GM19193 (cell line): ENCODE results near the gene GOLIM4.

Experiments used
- POLR2A ChIP-seq: IDR thresholded peaks from 4 replicates; pipeline ENCODE4 v1.6.1; 2011; ENCODE audit not compliant: insufficient read depth, insufficient read length; ENCODE audit errors: extremely low read depth

The GOLIM4 gene

DNA sequence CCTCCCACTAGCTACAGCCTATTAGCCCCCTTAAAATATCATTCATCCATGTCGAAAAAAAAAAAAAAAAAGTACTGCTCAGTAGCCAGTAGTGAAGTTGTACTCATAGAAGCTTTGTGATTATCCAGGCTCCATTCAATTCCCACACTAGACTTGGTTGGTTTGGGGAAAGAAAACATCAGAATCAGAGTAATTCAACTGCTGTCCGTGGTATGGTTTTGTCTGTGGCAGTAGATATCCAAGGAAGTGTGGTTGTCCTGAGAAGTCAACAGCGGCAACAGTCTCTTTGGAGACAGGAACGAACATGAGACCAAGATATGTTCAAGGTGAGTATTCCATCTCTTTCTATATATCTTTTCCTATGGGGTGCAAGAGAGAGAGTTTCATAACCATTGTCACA is 99.2 kb downstream of the GOLIM4 start:
- no peak for TF ChIP-seq POLR2A

DNA sequence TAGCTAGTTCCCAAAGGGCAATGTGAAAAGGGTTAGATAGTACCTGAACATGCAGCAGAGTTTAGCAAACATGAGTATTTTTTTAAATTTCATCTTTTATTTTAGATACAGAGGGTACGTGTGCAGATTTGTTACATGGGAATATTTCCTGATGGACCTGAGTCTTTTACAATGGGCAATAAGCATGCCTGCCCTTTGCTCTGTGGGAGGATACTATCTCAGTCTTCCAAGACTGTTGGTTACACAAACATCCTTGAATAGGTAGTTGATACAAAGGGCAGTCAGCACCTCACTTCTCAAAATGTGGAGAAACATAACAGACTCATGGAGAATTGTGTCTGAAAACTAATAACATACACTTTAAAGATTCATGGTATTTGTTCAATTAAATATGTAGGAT is 103.3 kb downstream of the GOLIM4 start:
- TF ChIP-seq POLR2A: no peak

DNA sequence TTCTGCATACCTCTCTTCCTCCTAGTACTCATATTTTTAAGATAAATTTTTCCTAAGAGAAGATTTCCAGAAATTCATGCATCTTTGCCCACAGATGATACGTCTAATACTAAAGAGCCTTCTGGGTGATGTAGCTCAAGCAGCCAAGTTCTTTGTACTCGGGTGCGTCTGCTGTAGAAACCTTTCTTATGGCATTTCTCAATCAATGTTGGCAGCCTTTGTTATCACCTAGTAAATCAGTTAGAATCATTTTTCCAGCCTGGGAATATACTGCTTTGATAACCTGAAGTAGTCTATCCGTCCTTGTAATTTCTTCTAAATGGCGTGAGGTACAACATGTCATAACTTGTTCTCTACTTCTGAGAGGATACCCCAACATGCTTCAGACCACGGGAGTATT is 104.5 kb downstream of the GOLIM4 start:
- TF ChIP-seq POLR2A: no peak

DNA sequence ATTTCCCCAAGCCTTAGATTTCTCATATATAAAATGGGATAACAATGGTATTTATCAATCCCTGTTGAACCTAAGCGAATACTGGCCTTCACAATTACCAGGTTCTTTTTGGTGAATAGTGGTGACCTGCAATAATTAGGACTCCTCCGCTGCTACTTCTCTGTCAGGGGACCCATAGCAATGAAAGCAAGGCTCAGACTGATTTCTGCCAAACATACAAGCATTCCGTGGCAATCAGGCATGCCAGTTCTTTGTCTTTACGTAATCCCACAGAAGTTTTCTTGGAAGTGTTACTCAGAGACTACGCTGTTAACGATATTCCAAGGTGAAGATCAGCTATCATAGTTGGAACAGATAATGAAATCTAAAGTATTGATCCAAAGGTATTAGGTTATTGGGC is 105.7 kb downstream of the GOLIM4 start:
- TF ChIP-seq POLR2A: no peak

DNA sequence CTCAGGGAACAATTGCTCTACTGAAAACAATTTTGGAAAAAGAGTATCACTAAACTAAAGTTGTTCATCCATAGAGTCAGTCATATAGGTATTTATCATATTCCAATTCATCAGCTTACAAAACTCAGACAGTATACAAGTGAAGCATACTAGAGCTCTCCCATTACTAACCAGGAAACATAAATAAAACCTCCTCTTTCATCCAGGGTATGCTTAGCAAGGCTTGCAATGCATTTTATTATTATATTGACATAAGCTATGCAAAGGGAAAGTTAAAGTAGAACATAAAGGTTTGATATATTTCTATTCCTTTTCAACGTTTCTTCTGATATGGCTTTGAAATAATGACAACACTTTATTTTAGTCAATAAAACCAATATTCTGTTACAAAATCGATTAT is 106.7 kb downstream of the GOLIM4 start:
- no peak for TF ChIP-seq POLR2A

DNA sequence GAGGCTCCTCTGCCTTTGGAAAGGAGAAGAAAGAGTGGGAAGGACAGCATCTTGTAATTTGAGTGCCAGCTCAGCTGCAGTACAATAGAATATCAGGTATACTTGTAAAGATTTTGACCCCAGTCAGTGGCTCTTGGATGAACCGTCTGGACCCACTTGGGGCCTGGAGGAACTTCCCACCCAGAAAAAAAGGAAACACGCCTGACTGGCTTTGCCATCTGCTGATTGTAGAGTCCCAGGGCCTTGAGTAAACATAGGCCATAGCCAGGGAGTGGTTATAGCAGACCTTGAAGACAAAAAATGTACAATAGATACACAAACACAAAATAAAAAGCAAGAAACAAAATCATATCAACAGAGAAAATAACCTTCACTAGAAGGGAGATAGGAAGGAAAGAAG is 112.1 kb downstream of the GOLIM4 start:
- no peak for TF ChIP-seq POLR2A

DNA sequence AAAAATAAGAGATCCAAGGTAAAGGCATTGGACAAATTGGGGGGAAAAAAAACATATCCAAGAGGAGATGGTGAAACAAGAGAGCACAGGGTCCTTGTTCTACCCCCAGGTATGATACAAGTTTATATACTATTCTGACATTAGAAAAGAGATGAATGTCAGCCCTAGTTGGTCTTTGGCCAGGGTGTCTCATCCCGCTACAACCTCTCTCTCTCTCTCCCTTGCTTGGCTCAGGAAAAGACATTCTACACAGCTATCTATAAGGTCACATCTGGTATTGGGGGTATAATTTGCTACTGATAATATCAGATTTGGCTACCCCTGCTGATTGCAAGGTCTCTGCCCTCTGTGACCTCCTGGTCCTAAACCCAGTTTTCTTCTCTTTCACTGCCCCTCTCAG is 117.2 kb downstream of the GOLIM4 start:
- no peak for TF ChIP-seq POLR2A

DNA sequence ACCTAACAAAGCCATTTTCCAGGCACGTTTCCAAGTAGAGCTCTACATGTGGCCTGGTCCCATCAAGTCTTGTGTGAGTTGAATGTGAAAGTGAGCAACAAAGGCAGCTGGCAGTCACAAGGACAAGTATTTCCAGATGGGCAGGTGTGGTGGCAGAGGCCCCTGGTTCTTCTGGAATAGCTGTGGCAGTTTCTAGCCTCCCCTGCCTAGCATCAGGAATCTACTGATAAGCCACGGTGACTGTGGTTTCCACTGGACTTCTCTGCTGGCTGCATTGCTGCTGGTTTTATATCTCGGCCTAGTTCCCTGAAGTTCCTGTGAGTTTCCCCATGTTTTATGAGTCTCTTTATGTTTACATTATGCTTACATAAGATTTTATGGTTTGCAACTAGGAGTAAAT is 117.7 kb downstream of the GOLIM4 start:
- no peak for TF ChIP-seq POLR2A

DNA sequence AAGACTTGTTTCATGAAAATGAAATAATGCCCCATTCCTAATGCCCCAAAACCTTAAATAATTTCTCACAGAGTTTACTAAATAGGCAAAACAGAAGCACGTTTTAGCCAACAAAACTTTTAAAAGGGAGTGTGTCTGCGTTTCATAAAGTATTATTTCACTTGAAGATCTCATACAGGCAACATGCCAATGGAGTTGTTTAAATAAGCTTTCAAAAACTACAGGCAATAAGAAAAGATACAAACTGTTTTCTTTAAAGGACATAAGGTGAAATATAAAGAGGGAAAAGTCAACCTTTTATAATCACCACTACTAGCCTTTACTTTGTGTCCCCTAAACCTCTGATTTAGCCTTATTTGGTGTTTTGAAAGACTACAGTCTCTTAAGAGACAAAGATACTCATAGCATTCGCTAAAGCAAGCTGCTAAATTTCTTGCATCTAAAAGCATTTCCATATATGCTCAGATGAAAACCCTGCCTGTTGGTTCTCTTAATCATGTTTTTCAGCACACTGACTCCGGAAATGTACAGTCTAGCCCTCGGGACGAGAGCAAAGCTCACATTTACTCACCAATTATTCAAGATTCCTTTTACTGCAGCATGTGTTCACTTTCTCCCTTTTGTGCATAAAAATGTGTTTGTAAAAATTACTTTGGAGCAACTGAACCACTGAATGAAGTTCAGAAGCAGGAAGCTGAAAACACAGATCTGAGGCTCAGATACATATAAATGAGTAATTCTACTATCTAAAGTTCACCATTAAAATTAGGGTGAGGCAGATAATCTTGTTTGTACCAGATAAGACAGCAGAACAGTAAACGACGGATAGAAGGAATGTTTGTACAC is 119.0 kb downstream of the GOLIM4 start:
- TF ChIP-seq POLR2A: no peak

DNA sequence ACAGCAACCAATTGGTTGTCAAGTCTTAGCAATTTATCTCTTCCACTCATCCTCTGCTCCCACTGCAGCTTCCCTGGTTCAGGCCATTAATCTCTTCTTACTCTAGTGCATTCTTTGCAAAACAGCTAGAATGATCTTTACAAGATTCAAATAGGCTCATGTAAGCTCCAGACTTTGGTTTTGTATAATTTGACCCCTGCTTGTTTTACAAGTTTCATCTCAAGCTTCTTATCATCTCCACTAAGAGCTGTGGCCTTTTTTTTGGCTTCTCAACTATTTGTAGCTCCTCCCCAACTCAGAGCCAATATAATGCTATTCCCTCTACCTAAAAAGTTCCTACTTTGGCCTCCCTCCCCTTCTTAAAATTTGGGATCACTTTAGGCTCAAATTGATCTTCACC is 121.8 kb downstream of the GOLIM4 start:
- TF ChIP-seq POLR2A: no peak

DNA sequence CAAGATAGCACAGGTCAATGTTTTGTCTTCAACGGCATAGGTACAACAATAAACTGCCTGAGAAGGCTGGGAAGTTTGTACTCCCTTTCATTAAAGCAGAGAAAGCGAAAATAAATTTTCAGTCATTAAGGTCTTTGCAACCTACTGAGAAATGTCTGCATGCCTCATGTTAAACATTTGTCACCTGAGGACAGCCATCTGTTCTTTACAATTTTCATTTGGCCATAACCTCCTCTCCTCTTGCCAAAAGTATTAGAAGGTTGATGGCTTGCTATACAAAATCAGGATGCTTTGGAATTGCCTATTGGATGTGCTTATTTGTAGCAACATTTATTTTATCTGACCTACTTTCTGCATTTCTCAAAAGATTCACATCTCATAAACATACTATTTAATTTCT is 122.7 kb downstream of the GOLIM4 start:
- no peak for TF ChIP-seq POLR2A

DNA sequence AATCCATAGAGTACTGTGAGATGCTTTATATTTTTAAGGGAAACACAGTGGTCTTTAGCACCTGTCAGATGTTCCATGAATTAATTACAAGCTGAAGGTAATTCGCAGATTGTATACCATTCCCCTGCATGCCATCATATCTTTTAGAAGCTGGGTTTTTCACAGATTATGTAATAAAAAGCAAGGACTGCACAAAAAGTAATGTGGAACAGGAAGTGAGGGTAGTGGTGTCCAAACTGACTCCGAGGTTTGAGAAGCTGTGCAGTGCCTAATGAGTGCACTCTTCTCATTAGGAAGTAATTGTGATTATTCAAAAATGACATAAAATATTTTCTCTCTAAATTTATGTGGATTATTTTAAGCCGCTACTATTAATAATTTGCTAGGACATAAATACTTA is 123.2 kb downstream of the GOLIM4 start:
- no peak for TF ChIP-seq POLR2A

DNA sequence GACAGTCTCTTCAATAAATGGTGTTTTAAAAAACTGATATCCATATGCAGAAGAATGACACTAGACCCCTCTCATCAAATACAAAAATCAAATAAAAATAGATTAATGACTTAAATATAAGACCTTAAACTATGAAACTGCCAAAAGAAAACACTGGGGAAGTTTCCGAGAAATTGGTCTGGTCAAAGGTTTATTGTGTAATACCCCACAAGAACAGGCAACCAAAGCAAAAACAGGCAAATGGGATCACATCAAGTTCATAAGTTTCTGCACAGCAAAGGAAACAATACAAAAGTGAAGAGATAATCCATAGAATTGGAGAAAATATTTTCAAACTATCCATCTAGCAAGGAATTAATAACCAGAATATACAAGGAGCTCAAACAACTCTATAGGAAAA is 126.2 kb downstream of the GOLIM4 start:
- TF ChIP-seq POLR2A: no peak

DNA sequence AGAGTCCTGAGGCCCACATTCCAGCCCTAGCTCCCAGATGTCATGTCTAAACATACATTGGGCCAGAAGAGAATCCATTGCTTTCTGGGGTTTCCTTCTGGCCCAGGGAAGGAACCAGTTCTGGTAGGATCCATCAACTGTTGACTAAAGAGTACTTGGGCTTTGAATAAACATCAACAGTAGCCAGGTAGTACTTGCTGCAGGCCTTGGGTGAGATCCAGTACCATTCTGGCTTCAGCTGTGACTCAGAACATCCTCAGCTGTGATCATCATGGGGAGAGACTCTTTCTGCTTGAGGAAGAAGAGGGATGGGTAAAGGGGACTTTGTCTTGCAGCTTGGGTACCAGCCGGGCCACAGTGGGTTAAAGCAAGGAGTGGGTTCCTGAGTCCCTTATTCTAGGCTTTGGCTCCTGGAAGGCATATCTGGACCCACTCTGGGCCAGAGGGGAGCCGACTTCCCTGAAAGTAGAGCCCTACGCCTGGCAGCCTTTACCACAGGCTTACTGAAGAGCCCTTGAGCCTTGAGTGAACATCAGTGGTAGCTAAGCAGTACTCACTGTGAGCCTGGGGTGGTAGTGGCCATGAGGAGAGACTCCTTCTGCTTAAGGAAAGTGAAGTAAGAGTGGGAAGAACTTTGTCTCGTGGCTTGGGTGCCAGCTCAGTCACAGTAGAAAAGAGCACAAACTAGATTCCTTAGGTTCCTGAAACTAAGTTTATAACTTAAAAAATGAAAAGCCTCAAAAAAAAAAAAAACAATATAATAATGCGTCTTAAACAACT is 128.3 kb downstream of the GOLIM4 start:
- TF ChIP-seq POLR2A: no peak
